Hepatocyte (in vitro differentiated cells): Measurements from ENCODE around the gene NOL8. TPM values are rescaled to one million over a fixed set of nuclear protein-coding genes. Genes with fewer than 3 reads are reported as not detected.

Source experiments
- DNase-seq: peaks from one replicate; pipeline ENCODE4 v3.0.0-alpha.2; 2016; ENCODE audit warnings: low spot score
- H2AFZ ChIP-seq: fragments of 200-600 bp; sonication (generic); 2 replicates; pipeline ENCODE4 v1.6.0; 2016; ENCODE audit warnings: antibody characterized with exemption, mild to moderate bottlenecking
- H3K27ac ChIP-seq: fragments of 200-600 bp; sonication (generic); 2 replicates; pipeline ENCODE4 v1.5.1; 2016; ENCODE audit warnings: mild to moderate bottlenecking
- H3K27me3 ChIP-seq: fragments of 200-600 bp; sonication (generic); 2 replicates; pipeline ENCODE4 v1.6.1; 2016
- H3K36me3 ChIP-seq: fragments of 200-600 bp; sonication (generic); replicated peaks from 2 replicates; pipeline ENCODE4 v1.5.1; 2016; ENCODE audit warnings: low read depth; ENCODE audit not compliant: insufficient read depth
- H3K4me1 ChIP-seq: fragments of 200-600 bp; sonication (generic); 2 replicates; pipeline ENCODE4 v1.5.1; 2016; ENCODE audit warnings: mild to moderate bottlenecking, moderate library complexity; ENCODE audit not compliant: insufficient read depth
- H3K4me2 ChIP-seq: fragments of 200-600 bp; sonication (generic); 2 replicates; pipeline ENCODE4 v1.6.0; 2016
- H3K4me3 ChIP-seq: fragments of 200-600 bp; sonication (generic); 2 replicates; pipeline ENCODE4 v1.5.1; 2016; ENCODE audit warnings: mild to moderate bottlenecking
- H3K79me2 ChIP-seq: fragments of 200-600 bp; sonication (generic); 2 replicates; pipeline ENCODE4 v1.6.0; 2017; ENCODE audit warnings: mild to moderate bottlenecking
- H3K9me2 ChIP-seq: fragments of 200-600 bp; sonication (generic); replicated peaks from 2 replicates; pipeline ENCODE4 v1.6.0; 2017; ENCODE audit warnings: mild to moderate bottlenecking; ENCODE audit not compliant: insufficient read depth
- H3K9me3 ChIP-seq: fragments of 200-600 bp; sonication (generic); 2 replicates; pipeline ENCODE4 v1.5.1; 2016; ENCODE audit warnings: low read depth, mild to moderate bottlenecking
- H4K20me1 ChIP-seq: fragments of 200-600 bp; sonication (generic); 2 replicates; pipeline ENCODE4 v1.6.0; 2016; ENCODE audit warnings: mild to moderate bottlenecking; ENCODE audit not compliant: insufficient read depth, poor library complexity, severe bottlenecking
- EZH2 ChIP-seq: fragments of 200-600 bp; sonication (generic); IDR thresholded peaks from 2 replicates; pipeline ENCODE4 v1.6.1; 2016; ENCODE audit warnings: antibody characterized with exemption, mild to moderate bottlenecking, borderline replicate concordance
- EZH2phosphoT487 ChIP-seq: fragments of 200-600 bp; sonication (generic); IDR thresholded peaks from one replicate; pipeline ENCODE4 v1.6.1; 2018; ENCODE audit warnings: antibody characterized with exemption, mild to moderate bottlenecking, low read depth, moderate library complexity; ENCODE audit not compliant: unreplicated experiment, severe bottlenecking
- WGBS: methylation state at CpG from one replicate; pipeline ENCODE4 v1.1.6; 2016; ENCODE audit warnings: low lambda C conversion rate; ENCODE audit errors: missing lambda C conversion rate; 5-methylcytosine and 5-hydroxymethylcytosine counted together
- polyA plus RNA-seq: library from polyadenylated mRNA; unstranded; fragments of >200 nt; fragmentation: Nextera tagmentation; extraction: Ambion mirVana; gene quantifications from 2 replicates; pipeline ENCODE4 v1.2.1, GENCODE V29; 2016
- total RNA-seq: library from RNA; depleted of rRNA; stranded (reverse); fragments of >200 nt; gene quantifications from 2 replicates; pipeline ENCODE4 v1.2.3, GENCODE V29; 2014
- TF ChIP-seq, protein P1 (sequence below): fragments of 200-600 bp; sonication (generic); IDR thresholded peaks from 2 replicates; pipeline ENCODE4 v1.5.1; 2016; ENCODE audit warnings: antibody characterized with exemption, mild to moderate bottlenecking; ENCODE audit not compliant: poor library complexity

NOL8 gene
- total and polyA plus RNA-seq, 2 experiments from 2014 or later: 17.5 to 28.9 TPM

DNA sequence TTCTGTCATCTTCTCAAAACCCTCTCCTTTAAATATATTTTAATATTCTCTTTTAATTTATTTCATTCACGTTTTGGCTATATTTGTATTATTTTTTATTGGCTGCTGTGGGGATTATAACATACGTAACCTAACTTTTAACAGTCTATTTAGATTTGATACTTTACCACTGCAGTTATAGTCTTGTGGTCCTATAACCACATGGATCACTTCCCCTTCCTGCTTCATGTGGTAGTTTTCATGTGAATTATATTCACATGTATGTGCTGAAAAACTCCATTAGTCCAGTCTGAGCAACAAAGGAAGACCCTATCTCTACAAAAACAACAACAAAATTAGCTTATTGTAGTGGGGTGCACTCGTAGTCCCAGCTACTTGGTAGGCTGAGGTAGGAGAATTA lies 34.9 kb upstream of the NOL8 start:
- H3K4me2 ChIP-seq: no peak overlapping the region
- no peak for TF ChIP-seq EZH2
- TF ChIP-seq EZH2phosphoT487: no peak
- peak overlapping the region; percentile 64 for H2AFZ ChIP-seq

DNA sequence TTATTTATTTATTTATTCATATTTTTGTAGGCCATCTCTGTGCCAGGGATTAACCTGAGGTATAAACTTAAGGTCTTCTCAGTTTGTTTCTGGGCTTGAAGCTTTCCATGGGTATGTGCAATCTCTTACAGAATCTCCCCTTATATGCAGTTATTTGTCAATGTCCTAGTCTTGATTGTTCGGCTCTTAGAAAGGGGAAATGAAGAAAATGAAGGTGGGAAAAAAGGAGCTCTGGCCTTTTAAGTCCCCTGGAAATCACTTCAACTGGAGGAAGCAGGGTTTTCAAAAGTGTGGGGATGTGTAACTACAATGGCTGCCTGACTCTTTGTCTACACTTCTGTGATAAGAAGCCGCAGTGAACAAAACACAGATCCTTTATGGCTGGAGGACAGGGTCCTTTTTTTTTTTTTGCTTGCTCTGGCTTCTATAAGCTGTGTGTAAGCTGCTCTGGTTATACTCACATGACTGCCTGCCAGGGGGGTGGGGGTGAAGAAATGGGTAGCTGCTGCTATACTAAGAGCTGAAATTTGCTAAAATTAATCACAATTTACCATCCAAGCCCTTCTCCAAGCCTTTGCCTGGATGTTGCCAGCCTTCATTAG lies 34.3 kb upstream of the NOL8 start:
- Histone ChIP-seq H3K4me1 (peaks cover 5% of the 10 kb centered on the region), H3K79me2 (no peaks in the 10 kb centered on the region), H4K20me1 (no peaks in the 10 kb centered on the region), H3K9me2 (no peaks in the 10 kb centered on the region), H3K9me3 (no peaks in the 10 kb centered on the region), H3K27me3 (no peaks in the 10 kb centered on the region), H3K27ac (peak overlapping the region; percentile 67), H3K4me3 (no peak overlapping the region), H3K36me3 (no peaks in the 10 kb centered on the region), H3K4me2 (peak overlapping the region; percentile 19), H2AFZ (peak overlapping the region; percentile 64)
- 18% methylated on average over 2 of the region's 2 CpGs for WGBS
- DNase-seq: peak; percentile 38
- TF ChIP-seq EZH2phosphoT487 (no peak), EZH2 (no peak)
- TF ChIP-seq, protein P1, sequence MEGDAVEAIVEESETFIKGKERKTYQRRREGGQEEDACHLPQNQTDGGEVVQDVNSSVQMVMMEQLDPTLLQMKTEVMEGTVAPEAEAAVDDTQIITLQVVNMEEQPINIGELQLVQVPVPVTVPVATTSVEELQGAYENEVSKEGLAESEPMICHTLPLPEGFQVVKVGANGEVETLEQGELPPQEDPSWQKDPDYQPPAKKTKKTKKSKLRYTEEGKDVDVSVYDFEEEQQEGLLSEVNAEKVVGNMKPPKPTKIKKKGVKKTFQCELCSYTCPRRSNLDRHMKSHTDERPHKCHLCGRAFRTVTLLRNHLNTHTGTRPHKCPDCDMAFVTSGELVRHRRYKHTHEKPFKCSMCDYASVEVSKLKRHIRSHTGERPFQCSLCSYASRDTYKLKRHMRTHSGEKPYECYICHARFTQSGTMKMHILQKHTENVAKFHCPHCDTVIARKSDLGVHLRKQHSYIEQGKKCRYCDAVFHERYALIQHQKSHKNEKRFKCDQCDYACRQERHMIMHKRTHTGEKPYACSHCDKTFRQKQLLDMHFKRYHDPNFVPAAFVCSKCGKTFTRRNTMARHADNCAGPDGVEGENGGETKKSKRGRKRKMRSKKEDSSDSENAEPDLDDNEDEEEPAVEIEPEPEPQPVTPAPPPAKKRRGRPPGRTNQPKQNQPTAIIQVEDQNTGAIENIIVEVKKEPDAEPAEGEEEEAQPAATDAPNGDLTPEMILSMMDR: no peak

More for the DNA sequence above, 34.9 kb upstream of the NOL8 start:
- Histone ChIP-seq H3K4me1 (peaks cover 5% of the 10 kb centered on the region), H3K27ac (no peak overlapping the region), H3K9me3 (no peaks in the 10 kb centered on the region), H3K79me2 (no peaks in the 10 kb centered on the region), H3K4me3 (no peak overlapping the region), H3K27me3 (no peaks in the 10 kb centered on the region), H4K20me1 (no peaks in the 10 kb centered on the region), H3K36me3 (no peaks in the 10 kb centered on the region), H3K9me2 (no peaks in the 10 kb centered on the region)
- WGBS: 78% methylated on average over 3 of the region's 3 CpGs
- no peak for DNase-seq

DNA sequence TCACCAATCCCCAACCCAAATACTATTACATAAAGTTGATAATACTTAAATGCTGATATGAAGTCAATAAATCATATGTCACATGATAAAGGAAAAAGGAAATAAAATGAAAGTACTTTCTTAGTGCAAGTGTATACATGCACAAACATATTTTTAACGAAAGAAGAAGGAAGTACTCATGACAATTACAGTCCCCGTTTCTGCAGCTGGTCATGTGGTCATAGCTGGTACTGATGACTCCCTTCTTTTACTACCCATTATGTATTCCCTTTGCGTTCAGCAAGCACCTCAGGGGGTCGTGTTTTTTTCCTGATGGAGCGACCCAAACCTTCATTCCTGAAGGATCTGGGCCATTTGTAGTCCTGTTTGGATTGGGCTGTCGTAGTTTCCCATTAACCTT lies 27.9 kb upstream of the NOL8 start:
- H3K9me2 ChIP-seq: no peaks in the 10 kb centered on the region
- no peaks in the 10 kb centered on the region for H3K79me2 ChIP-seq
- H3K4me3 ChIP-seq: no peak overlapping the region
- no peaks in the 10 kb centered on the region for H3K27me3 ChIP-seq
- no peaks in the 10 kb centered on the region for H3K36me3 ChIP-seq
- no peaks in the 10 kb centered on the region for H3K9me3 ChIP-seq
- no peak overlapping the region for H3K4me2 ChIP-seq
- no peak for TF ChIP-seq EZH2
- no peak for TF ChIP-seq EZH2phosphoT487
- TF ChIP-seq, protein P1: no peak
- 81% methylated on average over 6 of the region's 6 CpGs for WGBS
- H4K20me1 ChIP-seq: no peaks in the 10 kb centered on the region
- H3K4me1 ChIP-seq: peaks cover 10% of the 10 kb centered on the region
- H3K27ac ChIP-seq: no peak overlapping the region
- no peak for DNase-seq
- no peak overlapping the region for H2AFZ ChIP-seq

DNA sequence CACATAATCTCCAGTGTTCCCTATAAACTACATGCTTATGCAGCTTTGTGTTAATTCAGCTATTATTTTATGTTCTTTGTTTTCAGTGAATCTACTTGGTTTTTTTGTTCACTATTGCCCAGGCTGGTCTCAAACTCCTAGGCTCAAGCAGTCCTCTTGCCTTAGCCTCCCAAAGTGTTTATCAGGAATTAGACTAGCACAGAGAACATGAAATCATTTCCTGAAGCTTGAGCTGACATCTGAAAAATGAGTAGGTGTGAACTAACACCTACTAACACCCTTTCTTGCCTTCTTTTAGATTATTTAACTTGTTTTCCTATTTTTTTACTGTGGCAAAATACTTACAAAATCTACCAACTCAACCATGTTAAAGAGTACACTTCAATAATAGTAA lies 25.6 kb upstream of the NOL8 start:
- TF ChIP-seq, protein P1: no peak
- TF ChIP-seq EZH2: no peak
- TF ChIP-seq EZH2phosphoT487: no peak
- peak overlapping the region; percentile 86 for H3K27ac ChIP-seq
- H4K20me1 ChIP-seq: no peaks in the 10 kb centered on the region
- no peaks in the 10 kb centered on the region for H3K27me3 ChIP-seq
- H3K9me2 ChIP-seq: no peaks in the 10 kb centered on the region
- peak overlapping the region; percentile 4 for H3K4me2 ChIP-seq
- no peak overlapping the region for H3K4me3 ChIP-seq
- H3K4me1 ChIP-seq: peaks cover 10% of the 10 kb centered on the region
- H3K9me3 ChIP-seq: no peaks in the 10 kb centered on the region
- H2AFZ ChIP-seq: no peak overlapping the region
- no peaks in the 10 kb centered on the region for H3K36me3 ChIP-seq
- no peaks in the 10 kb centered on the region for H3K79me2 ChIP-seq
- no peak for DNase-seq
